HCT116 (cell line): ENCODE measurements around the gene STXBP5.

Experiments
- ATF3 ChIP-seq: IDR thresholded peaks from 2 replicates; pipeline ENCODE4 v1.6.1; 2012
- CEBPB ChIP-seq: IDR thresholded peaks from 2 replicates; pipeline ENCODE4 v1.6.1; 2012; ENCODE audit warnings: low read depth
- CTCF ChIP-seq, 3 experiments: fragments of 200-600 bp in 1 of 3; sonication (generic) in 1 of 3; IDR thresholded peaks in 2 of 3; conservative IDR thresholded peaks in 1 of 3; 2 replicates each; pipeline ENCODE4 v1.5.1; 2012 to 2017; ENCODE audit warnings: low read depth in 2 of 3, low read length in 2 of 3, antibody characterized with exemption in 1 of 3, borderline replicate concordance in 1 of 3, control low read depth in 1 of 3, mild to moderate bottlenecking in 1 of 3, mixed read lengths in 1 of 3, mixed run types in 1 of 3, moderate library complexity in 1 of 3; ENCODE audit not compliant: insufficient read depth in 1 of 3
- EGR1 ChIP-seq: IDR thresholded peaks from 2 replicates; pipeline ENCODE4 v1.6.1; 2012; ENCODE audit warnings: low read depth
- EZH2 ChIP-seq: fragments of 200-600 bp; sonication (generic); IDR thresholded peaks from 2 replicates; pipeline ENCODE4 v1.6.1; 2017; ENCODE audit warnings: antibody characterized with exemption, mixed run types
- POLR2A ChIP-seq: IDR thresholded peaks from 2 replicates; pipeline ENCODE4 v1.7.0; 2011; ENCODE audit warnings: borderline replicate concordance; ENCODE audit not compliant: insufficient read depth, insufficient read length; ENCODE audit errors: extremely low read depth
- POLR2AphosphoS5 ChIP-seq: IDR thresholded peaks from 2 replicates; pipeline ENCODE4 v1.6.1; 2011; ENCODE audit warnings: mild to moderate bottlenecking, low read depth, low read length, moderate library complexity
- SIN3A ChIP-seq: IDR thresholded peaks from 2 replicates; pipeline ENCODE4 v1.6.1; 2012; ENCODE audit warnings: low read depth
- YY1 ChIP-seq: IDR thresholded peaks from 2 replicates; pipeline ENCODE4 v1.6.1; 2011; ENCODE audit warnings: low read length, low read depth, moderate library complexity, mild to moderate bottlenecking; ENCODE audit not compliant: insufficient replicate concordance; ENCODE audit errors: extremely low read depth
- ZFX ChIP-seq: fragments of 450-650 bp; IDR thresholded peaks from 2 replicates; pipeline ENCODE4 v1.6.1; 2017
- TF ChIP-seq, protein P1 (sequence below): IDR thresholded peaks from 2 replicates; pipeline ENCODE4 v1.6.1; 2012; ENCODE audit warnings: low read depth
- TF ChIP-seq, protein P2 (sequence below): IDR thresholded peaks from 2 replicates; pipeline ENCODE4 v1.6.1; 2012

DNA sequence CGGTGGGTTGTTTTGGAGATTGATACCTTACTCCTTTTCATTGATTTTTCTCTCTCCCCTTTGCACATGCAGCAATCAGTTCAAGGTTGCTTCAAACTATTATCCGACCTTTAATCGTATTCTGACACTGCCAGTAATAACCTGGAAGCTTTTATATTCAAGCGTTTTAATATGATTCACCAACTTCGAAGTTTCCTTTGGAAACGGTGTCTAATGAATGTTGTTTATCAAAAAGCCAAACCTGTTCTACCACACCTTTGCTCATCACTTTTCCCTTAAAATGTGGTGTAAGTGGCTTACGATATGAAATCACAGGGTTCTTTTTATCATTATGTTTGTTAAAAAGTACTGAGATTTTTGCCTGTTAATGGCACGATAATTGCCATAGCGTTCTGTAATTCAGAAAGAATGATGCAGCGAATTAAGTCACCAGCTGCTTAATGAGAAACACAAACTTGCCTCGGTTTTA is 660 bp downstream of the STXBP5 start:
- TF ChIP-seq YY1, result no peak
- TF ChIP-seq, protein P1, sequence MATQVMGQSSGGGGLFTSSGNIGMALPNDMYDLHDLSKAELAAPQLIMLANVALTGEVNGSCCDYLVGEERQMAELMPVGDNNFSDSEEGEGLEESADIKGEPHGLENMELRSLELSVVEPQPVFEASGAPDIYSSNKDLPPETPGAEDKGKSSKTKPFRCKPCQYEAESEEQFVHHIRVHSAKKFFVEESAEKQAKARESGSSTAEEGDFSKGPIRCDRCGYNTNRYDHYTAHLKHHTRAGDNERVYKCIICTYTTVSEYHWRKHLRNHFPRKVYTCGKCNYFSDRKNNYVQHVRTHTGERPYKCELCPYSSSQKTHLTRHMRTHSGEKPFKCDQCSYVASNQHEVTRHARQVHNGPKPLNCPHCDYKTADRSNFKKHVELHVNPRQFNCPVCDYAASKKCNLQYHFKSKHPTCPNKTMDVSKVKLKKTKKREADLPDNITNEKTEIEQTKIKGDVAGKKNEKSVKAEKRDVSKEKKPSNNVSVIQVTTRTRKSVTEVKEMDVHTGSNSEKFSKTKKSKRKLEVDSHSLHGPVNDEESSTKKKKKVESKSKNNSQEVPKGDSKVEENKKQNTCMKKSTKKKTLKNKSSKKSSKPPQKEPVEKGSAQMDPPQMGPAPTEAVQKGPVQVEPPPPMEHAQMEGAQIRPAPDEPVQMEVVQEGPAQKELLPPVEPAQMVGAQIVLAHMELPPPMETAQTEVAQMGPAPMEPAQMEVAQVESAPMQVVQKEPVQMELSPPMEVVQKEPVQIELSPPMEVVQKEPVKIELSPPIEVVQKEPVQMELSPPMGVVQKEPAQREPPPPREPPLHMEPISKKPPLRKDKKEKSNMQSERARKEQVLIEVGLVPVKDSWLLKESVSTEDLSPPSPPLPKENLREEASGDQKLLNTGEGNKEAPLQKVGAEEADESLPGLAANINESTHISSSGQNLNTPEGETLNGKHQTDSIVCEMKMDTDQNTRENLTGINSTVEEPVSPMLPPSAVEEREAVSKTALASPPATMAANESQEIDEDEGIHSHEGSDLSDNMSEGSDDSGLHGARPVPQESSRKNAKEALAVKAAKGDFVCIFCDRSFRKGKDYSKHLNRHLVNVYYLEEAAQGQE, result no peak
- no peak for TF ChIP-seq CTCF (IDR thresholded peaks at IDR 0.05 in 2 of 3, conservative IDR thresholded peaks at IDR 0.05 in 1 of 3; ENCODE audit: borderline replicate concordance in 1 of 3, insufficient read depth in 1 of 3, low read depth in 2 of 3, low read length in 2 of 3)
- no peak for TF ChIP-seq ZFX
- TF ChIP-seq POLR2A, result no peak
- TF ChIP-seq, protein P2, sequence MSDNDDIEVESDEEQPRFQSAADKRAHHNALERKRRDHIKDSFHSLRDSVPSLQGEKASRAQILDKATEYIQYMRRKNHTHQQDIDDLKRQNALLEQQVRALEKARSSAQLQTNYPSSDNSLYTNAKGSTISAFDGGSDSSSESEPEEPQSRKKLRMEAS, result no peak
- no peak for TF ChIP-seq CEBPB
- no peak for TF ChIP-seq EZH2
- TF ChIP-seq POLR2AphosphoS5, result no peak
- TF ChIP-seq ATF3, result no peak
- TF ChIP-seq SIN3A, result no peak
- TF ChIP-seq EGR1, result no peak
